ENCODE results near the gene CXorf66.

- TF ChIP-seq CTCF (IDR thresholded peaks at IDR 0.05), result no peak
- TF ChIP-seq POLR2A (IDR thresholded peaks at IDR 0.05), result no peak
Observed at GRCh38 chrX:139907078-139907477, 58.2 kb downstream of the CXorf66 start.

Data from heart left ventricle (tissue), 13 donors.